HG02798 (cell line): ENCODE measurements around the gene RFLNA.

Experiments used
- ATAC-seq: cut with Tn5 transposase; IDR thresholded peaks from one replicate; pipeline ENCODE4 v1.9.1; 2021; ENCODE audit warnings: mild to moderate bottlenecking; ENCODE audit not compliant: unreplicated experiment, poor library complexity

Gene RFLNA

DNA sequence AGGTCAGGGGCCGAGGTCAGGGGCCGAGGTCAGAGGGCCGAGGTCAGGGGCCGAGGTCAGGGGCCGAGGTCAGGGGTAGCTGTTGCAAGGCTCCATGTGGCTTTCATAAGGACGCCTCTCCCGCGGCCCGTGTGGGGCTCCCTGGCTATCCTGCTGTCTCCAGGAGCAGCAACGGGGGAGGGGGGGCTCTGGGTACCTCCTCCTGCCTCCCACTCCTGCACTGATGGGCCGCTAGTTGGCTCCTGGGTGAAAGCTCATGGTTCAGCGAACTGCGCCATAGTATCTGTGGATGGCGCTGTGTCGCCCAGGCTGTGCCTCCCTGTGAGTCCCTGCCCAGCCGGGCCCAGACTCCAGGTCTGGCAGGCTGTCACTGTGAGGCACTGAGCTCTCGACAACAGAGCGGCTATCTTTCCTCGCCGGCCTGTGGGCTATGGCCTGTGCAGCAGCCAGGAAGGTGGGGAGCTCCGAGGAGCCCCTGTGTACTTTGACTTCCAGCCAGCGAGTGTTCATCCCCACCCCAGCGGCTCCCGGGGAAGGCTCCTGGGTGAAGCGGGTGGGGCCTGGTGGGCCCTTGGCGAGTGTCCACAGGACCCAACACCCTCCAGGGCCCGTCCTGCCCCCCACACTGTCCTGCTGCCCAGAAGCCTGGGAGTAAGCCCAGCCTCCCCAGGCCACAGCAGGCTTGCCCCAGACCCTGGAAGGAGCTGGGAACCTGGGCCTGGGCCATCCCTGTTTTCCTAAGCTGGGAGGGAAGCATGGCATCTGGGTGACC lies 8.1 kb downstream of the RFLNA start:
- ATAC-seq = no peak

DNA sequence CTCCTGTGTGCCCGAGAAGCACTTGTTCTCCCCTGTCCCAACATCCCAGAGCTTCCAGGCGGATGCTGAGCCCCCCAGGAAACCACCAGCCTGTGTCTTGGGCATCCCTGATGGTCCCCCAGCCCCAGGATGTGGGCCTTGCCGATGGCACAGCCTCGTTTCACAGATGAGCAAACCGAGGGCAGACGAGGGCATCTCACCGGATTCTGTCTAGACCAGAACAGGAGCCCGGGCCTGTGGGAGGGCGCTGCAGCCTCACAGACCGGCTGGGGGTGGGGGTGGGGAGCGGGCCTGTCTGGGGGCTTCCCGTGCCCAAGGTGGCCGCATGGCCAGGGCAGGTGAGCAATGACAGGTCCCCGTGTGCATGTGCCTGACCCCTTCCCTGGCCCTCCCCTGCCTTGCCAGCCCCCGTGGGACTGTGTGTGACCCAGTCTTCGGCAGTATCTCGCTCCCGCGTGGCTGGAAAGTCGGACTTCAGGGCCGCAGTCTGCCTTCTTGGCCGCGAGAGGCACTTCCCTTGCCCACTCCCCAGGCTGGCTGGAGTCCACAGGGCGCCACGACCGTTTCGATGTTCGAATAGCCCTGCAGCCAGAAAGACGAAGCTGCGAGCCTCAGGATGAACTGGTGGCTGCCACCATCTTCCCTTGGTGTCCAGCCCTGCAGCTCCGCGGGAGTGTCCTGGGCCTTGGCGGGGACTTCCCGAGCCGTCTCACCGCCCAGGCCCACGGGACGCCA lies 8.9 kb downstream of the RFLNA start:
- ATAC-seq = no peak

GRCh38 chr12:124304314-124304790 lies 9.5 kb downstream of the RFLNA start:
- ATAC-seq = no peak

DNA sequence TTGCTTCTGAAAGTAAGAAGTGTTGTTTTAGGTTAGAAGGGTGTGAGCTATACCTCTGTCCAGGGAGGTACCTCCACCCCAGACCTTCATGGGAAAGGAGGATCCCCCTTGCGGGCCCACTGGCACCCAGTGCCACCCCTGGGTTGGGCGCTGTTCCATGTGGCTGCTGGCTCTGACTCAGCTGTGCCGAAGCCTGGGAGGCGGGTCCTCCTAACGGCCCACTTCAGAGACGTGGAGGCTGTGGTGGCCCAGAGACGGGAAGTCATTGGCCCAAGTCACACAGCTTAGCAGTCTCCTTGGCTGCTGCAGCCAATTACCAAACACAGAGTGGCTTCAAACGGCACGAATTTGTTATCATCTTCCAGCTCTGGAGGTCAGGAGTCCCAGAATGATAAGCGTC lies 10.2 kb downstream of the RFLNA start:
- no peak for ATAC-seq

DNA sequence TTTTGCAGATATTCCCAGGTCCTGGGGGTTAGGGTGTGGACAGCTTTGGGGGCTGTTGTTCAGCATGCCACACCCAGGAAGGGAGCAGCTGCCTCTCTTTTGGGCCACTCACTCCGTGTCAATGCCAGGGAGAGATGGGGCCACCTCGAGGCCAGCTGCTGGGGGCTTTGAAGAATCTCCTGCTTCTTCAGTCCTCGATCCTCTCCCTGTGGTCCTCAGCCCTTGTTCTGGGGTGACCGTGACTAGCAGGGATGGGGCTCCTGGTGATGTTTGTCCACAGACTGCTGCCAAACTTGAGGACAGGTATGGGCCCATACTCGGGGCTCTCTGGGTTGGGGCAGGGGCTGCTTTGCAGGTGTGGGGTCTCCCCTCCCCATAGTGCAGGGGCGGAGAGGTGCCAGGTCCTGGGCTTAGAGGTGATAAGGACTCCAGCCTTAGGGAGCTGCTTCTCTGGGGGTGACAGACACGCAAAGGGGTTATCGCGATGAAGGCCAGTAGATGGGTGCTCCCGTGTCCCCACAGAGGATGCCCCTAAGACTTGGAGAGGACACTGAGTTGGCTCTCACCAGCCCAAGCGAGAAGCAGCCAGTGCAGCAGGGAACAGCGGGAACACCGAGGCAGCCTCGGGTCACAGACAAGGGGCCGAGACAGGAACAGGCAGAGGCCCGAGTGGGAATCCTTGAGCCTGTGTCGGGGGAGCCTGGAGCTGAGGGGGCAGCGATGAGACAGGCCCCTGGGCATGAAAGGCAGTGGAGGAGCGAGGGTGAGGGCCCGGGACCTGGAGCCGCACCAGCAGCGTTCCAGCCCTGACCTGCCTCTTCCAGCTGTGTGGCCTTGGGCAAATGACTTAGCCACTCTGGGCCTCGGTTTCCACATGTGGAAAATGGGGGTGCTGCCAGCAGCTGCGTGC lies 11.1 kb downstream of the RFLNA start:
- ATAC-seq = no peak

DNA sequence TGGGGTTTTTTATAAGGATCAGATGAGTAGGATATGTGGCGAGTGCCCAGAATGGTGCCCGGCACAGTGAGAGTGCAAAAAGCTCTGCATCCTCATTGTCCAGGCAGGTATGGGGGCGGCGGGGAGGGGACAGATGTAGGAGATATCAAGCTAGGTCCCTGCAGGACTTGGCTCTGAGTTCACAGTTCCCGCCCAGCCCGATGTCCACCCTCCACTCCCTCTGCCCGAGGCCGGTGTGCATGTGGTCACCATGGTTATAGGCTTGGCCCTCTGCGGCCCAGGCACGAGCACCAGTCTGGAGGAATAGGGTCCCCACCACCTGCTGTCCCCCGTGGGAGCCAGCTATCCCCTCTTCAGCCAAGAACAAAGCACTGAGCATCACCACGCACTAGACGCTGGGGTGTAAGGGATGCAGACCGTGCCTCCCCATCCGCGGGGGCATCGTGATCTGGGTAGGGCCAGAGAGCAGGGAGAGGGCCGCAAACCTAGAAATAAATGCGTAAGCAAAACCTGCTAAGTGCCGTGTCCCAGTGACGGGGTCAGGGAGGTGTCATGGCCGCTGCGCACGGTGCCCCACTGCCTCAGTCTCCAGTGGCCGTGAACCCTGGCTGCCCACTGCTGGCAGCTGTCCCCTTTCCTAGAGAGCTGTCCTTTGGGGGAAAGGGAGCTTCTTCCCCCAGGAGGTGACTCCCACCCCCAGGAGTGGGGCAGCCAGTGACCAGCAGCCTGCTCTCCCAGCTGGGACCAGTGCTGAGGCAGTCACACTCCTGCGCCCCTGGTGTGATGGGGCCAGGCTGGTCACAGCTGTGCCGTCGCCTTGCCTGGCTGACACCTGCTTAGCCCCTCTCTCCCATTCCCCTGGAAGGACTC lies 12.0 kb downstream of the RFLNA start:
- no peak for ATAC-seq

DNA sequence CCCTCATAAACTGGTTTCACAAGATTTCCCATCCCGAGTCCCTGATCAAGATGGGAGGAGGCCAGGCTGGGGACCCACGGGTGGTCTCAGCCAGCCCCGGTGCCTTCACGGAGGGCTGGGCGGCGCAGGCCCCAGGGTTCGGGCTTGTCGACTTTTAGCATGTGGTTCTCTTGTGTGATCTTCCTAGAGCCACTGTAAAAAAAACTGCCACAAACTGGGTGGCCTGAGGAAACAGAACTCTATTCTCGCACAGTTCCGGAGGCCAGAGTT lies 12.6 kb downstream of the RFLNA start:
- no peak for ATAC-seq

- ATAC-seq = no peak
Measured at GRCh38 chr12:124308741-124309140, 13.8 kb downstream of the RFLNA start.

- ATAC-seq = no peak
Measured at GRCh38 chr12:124309231-124309630, 14.3 kb downstream of the RFLNA start.

GRCh38 chr12:124309744-124310143 lies 14.9 kb downstream of the RFLNA start:
- ATAC-seq = no peak

DNA sequence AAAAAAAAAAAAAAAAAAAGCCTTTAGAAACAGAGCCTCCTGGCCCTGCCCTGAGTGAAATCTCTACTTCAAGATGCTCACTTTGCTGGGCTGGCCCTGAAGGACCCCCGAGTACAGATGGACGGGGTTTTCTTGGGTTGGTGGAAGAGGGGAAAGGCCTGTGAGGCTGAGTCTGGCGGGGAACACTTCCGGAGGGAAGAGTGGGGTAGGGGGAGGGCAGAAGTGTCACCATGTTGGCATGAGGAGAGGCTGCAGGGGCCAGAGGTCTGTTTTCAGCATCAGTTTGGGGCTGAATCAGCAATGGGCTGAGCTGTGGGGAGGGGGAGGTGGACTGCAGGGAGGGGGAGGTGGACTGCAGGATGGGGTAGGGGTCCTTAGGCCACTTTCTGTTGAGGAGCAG lies 15.3 kb downstream of the RFLNA start:
- ATAC-seq = no peak

GRCh38 chr12:124310785-124311184 lies 15.9 kb downstream of the RFLNA start:
- ATAC-seq = no peak

GRCh38 chr12:124311292-124312109 lies 16.6 kb downstream of the RFLNA start:
- ATAC-seq = no peak

- ATAC-seq = no peak
Measured at GRCh38 chr12:124312601-124313000, 17.7 kb downstream of the RFLNA start.

- no peak for ATAC-seq
Measured at GRCh38 chr12:124314207-124314606, 19.3 kb downstream of the RFLNA start.

DNA sequence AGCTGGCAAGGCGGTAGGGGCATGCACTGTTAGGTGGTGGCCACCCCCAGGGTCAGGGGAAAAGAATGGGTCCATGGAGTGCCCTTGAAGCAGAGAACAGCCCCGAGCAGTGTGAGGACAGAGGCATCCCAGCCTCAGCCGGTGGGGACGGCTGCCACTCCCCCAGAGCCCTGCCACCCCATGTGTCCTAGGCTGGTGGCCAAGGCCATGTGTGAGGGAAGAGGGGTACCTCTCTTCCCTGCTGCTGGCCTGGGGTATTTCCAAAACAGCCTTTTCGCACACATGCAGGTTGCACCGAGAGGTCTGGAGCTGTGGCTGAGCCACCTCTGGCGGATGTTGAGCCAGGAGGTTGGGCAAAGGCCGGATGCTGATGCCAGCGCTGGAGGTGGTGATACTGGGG lies 19.9 kb downstream of the RFLNA start:
- no peak for ATAC-seq

DNA sequence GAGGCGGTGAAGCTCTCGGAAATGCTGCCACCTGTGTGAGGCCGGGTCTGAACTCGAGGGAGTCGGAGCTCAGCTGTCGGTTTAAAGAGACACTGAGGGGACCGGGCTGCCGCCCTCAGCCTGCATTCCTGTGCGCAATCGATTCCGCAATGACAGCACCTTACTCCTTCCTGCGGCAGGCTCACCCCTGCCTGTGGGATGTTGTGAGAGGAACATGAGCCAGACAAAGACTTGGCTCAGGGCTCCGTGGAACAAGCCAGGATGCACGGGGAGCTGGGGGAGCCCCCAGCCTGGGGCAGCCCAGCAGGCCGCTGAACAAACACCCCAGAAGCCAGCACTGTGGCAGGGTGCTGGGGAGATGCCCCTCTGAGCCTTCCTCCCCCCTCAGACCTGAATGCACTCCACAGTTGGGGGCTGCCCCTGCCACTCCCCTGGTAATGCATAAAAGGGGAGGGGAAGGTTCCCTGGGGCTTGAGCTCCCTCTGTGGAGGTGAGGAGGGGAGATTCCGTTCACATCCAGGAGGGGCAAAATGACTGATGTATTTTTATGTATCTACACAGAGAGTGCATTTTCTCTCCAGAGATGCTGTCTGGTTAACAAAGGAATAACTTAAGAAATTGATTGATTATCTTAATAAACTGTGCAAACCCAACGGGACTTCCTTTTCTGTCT lies 20.6 kb downstream of the RFLNA start:
- no peak for ATAC-seq

- no peak for ATAC-seq
Measured at GRCh38 chr12:124316257-124316900, 21.5 kb downstream of the RFLNA start.
